ENCODE measurements around the gene BIVM.

BIVM gene

DNA sequence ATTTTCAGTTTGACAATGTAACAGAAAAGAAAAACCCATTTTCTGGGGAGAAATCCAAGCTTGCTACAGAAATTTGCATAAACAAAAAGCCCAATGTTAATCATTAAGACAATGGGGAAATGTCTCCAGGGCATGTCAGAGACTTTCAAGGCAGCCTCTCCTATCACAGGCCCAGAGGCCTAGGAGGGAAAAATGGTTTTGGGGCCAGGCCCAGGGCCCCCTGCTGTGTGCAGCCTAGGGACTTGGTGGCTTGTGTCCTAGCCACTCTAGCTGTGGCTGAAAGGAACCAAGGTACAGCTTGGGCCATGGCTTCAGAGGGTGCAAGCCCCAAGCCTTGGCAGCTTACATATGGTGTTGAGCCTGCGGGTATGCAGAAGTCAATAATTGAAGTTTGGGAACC, 17.3 kb upstream of the BIVM start:
- DNase-seq (ENCODE audit: low read depth, low spot score) = no peak
- H3K4me3 ChIP-seq (ENCODE audit: low read length) = no peak overlapping the region

DNA sequence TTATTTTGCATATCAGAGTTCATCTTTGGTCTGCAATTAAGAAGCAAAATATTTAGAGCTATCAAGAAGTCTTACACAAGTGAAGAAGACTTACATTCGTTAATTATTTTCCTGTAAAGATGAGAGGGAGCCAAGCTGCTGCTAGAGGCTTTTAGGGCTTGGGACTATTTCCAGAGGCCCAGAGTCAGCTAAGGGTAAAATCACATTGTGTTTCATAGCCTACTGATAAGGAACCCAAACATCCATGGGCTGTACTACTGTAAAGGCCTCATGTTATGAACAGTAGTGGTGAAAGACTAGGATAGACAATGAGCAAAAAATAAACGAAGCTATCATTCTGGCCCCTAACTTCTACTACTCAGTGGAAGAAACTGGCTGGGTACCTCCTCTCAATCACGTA, 14.4 kb upstream of the BIVM start:
- H3K4me3 ChIP-seq (ENCODE audit: low read length) = no peak overlapping the region
- no peak for DNase-seq (ENCODE audit: low read depth, low spot score)

DNA sequence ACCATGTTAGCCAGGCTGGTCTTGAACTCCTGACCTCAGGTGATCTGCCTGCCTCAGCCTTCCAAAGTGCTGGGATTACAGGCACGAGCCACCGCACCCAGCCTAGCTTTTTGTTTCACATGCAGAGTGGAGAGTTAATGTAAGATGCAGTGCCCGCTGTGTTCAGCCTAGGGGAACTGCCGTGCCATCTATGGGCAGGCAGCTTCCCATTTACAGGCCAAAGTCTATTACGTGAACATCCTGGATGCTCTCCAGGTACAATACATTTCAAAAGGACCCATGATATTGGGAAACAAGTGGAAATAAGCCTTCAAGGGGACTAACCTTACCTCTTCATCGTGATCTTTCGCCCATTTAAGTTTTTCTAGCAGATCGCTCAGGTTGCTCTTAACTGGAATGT, 10.2 kb upstream of the BIVM start:
- H3K4me3 ChIP-seq (ENCODE audit: low read length) = no peak overlapping the region
- DNase-seq (ENCODE audit: low read depth, low spot score) = no peak

DNA sequence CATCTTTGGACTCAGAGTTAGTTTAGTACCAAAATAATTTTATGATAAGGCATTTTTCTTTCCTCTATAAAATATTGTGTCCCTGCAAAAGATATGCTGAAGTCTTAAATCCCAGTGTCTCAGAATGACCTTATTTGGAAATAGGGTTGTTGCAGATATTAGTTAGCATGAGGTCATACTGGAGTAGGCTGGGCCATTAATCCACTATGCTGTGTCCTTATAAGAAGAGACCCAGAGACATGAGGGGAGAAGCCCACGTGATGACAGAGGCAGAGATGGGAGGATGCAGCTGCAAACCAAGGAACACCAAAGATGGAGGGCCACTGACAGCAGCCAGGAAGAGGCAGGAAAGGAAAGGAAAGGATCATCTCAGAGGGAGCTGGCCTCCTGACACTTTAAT, 6.5 kb upstream of the BIVM start:
- no peak overlapping the region for H3K4me3 ChIP-seq (ENCODE audit: low read length)
- DNase-seq (ENCODE audit: low read depth, low spot score) = no peak

DNA sequence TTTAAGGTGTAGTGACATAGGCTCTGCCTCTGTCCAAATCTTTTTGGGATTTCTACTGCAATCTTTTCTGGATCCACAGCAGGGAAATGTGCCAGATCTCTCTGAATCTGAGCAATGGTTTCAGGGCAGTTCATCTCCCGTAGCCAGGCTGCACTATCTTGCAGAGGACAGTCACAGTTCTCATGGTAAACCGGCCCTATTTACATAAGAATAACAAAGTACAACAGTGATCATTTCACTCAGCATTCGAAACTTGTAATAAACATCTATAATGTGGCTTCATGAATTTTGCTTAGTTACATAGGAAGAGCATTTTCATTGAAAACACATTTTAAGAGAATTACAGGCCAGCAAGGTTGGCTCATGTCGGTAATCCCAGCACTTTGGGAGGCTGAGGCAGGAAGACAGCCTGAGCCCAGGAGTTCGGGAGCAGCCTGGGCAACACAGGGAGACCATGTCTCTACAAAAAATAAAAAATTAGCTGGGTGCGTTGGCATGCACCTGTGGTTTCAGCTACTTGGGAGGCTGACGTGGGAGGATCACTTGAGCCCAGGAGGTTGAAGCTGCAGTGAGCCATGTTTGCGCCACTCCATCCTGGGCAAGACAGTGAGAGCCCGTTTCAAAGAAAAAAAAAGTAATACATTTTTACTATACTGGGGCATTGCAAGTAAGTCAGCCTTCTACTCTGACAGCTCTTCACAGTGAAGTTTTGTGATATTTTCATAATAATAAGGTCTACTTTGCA, 5.1 kb upstream of the BIVM start:
- no peak overlapping the region for H3K4me3 ChIP-seq (ENCODE audit: low read length)
- DNase-seq (ENCODE audit: low read depth, low spot score) = no peak

DNA sequence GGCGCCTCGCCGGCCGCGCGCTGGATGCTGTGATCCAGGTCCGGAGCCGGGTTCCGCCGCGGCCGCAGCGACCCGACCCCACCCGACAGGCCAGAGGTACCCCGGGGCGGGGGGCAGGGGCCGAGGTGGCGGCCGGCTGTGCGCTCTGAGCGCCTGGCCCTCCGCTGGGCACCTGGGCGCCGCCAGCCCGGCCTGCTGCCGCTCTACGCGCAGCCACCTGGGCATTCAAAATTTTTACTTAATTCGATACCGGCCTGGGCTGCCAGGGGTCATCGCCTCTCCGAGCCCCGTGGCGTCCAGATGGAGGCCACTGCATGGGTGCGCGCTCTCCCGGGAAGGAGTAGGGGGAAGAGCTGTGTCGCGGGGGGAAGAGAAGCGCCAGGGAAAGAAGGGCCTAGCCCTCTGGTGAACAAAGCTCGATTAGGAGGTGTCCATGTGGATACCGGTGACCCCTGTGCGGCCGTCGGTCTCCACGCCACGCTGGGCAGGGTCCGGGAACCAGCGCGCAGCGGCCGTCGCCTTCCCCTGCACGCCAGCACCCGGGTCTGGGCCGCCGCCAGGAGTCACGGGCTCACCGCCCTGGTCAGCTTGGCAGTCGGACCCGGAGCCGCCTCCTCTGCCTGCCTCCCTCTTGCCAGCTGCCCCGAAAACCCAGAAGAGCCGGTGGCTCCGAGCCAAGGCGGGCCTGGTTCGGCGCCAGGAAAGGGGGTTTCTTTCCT, 666 bp downstream of the BIVM start:
- DNase-seq (ENCODE audit: low read depth, low spot score) = no peak
- peak overlapping the region; percentile 81 for H3K4me3 ChIP-seq (ENCODE audit: low read length)

DNA sequence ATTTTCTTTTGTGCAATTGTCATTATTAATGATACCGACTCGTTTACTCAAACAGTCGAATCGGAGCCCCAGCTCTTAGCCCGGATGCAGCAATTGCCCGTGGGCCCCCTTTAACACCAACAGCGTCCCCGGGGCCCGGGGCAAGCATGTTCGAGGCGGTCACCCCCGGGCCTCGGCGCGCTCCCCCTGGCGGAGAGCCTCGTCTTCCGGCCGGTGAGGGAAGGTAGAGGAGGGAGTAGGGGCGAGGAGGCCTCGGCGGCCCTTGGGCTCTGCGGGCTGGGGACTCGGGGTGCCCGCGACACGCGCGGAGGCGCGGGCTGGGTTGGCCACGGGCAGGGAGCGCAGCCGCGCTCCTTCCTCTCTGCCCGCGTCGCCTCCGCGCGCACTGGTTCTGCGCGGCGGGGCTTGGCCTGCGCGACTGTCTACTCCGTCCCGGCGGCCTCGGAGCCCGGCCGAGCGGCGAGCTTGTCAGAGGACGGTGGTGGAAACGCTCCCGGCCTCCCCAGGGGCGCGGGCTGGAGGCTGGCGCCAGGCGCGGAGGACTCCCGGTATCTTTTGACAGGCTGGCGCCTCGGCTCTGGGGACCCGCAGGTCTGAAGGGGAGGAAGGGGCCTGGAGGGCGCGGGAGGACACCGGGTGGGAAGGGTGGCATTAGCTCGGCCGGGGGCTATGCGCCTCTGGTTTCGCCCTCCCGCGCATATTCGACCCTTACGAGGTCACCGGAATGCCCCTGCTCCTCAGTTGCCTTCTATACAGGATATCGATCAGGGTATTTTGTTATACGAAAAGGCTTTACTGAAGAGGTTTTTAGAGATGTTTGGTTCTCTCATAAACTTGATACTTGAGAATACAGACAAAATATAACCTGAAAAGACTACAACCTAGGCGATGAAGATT, 1.5 kb downstream of the BIVM start:
- H3K4me3 ChIP-seq (ENCODE audit: low read length) = peak overlapping the region; percentile 81
- peak; percentile 58 for DNase-seq (ENCODE audit: low read depth, low spot score)

DNA sequence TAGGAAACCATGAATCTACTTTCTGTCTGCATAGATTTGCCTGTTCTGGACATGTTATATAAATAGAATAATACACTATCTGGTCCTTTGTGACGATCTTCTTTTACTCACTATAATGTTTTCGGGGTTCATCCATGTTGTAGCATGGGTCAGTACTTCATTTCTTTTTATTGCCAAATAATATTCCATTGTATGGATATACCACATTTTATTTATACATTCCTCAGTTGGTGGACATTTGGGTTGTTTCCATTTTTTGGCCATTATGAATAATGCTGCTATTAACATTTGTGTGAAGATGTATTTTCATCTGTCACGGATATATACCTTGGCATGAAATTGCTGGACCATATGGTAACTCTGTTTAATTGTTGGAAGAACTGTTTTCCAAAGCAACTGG, 6.8 kb downstream of the BIVM start:
- no peak for DNase-seq (ENCODE audit: low read depth, low spot score)
- no peak overlapping the region for H3K4me3 ChIP-seq (ENCODE audit: low read length)

DNA sequence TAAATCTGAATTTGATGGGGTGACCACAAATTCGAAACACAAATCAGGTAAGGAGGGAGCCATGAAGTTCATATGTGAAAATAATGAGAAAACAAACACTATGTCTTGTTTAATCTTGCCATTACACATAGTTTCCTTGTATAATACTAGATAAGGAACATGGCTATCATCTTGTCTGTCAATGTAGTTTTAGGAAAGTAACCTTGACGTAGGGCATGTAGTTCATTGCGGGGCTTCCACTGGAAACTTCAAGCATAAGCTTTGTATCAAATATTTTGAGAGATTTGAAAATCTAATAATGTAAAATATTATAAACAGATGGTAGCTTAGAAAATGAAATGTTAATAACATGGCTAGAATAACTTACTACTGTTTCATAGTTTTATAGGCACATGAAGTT, 8.8 kb downstream of the BIVM start:
- no peak for DNase-seq (ENCODE audit: low read depth, low spot score)
- no peak overlapping the region for H3K4me3 ChIP-seq (ENCODE audit: low read length)

DNA sequence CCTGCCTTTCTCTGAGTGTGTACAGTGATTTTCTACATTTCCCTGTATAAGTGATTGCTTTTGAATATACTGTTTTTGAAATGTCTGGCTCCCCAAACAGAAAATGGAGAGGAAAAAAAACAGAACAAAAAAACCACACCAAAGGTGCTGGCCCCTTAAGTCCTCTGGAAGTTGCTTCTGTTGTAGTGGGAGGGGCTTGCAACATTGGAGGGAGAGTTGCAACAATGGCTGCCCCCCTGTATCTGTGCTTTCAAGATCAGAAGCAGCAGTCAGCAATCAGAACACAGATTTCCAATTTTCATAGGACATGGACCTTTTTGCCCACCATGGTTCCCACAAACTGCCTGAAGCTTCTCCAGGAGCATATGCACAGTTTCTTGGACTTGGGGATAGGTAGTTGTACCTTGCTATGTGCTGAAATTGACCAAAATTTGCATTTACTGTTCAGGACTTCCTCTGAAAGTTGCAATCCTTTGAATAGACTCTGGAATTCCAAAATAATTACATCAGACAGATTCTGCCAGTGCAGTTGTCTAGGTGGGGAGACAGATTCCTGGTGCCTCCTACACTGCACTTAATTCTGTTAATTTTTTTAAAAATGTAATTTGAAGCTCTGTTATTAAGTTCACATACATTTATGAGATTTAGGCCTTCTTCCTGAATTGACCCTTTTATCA, 13.8 kb downstream of the BIVM start:
- DNase-seq (ENCODE audit: low read depth, low spot score) = peak; percentile 81
- H3K4me3 ChIP-seq (ENCODE audit: low read length) = peak overlapping the region; percentile 38

DNA sequence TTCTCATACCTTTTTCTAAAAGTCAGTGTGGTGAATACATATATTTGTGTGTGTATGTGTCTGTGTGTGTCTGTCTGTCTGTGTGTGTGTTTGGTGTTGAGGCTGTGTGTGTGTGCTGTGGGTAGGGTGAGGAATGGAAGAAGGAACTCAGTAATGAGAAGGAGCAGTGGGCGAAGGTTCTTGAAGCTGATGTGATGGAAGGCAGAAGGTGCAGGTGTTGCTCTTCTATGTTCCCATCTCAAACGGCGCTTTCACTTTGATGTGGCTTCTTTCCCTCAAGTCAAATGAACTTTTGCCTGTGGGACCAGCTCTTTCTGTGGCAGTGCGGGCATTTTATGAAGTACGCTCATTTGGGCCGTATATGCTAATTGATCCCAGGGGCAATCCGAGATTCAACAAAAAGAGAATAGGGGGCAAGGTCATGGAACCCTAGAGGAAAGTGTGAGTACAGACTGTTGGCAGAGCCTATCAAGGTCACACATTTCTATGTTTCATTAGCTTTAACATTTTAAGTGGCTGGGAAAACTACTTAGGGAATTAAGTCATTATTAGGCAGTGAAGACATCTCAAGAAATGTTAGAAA, 15.2 kb downstream of the BIVM start:
- DNase-seq (ENCODE audit: low read depth, low spot score) = peak; percentile 89
- peak overlapping the region; percentile 29 for H3K4me3 ChIP-seq (ENCODE audit: low read length)

DNA sequence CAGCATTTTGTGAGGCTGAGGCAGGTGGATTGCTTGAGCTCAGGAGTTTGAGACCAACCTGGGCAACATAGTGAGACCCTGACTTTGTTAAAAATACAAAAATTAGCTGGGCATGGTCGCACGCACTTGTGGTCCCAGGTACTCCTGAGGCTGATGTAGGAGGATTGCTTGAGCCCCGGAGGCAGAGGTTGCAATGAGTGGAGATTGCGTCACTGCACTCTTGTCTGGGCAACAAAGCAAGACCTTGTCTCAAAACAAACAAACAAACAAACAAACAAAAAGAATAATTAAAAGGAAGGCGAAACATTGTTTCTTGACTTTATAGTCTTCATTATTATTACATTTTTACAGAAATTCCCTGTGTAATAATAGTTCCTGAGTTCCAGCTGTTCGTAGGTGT, 15.9 kb downstream of the BIVM start:
- no peak overlapping the region for H3K4me3 ChIP-seq (ENCODE audit: low read length)
- no peak for DNase-seq (ENCODE audit: low read depth, low spot score)

DNA sequence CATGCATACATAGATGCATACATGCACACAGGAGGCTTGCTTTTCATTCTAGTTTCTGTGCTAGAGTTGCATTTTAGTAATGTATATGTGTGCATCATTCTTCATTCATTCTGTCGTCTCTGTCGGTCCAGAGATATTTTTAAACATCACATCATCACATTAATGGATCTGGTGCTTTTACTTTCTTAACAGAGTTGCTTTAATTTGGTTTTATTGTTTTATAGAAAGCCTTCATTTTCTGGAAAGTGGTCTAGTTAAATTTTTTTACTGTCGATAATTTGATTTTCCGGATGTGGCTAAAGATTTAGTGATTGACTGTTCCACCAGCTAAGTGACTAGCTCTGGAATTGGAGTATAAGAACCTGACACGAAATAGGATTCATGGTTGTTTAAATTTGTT, 16.9 kb downstream of the BIVM start:
- no peak overlapping the region for H3K4me3 ChIP-seq (ENCODE audit: low read length)
- DNase-seq (ENCODE audit: low read depth, low spot score) = no peak

DNA sequence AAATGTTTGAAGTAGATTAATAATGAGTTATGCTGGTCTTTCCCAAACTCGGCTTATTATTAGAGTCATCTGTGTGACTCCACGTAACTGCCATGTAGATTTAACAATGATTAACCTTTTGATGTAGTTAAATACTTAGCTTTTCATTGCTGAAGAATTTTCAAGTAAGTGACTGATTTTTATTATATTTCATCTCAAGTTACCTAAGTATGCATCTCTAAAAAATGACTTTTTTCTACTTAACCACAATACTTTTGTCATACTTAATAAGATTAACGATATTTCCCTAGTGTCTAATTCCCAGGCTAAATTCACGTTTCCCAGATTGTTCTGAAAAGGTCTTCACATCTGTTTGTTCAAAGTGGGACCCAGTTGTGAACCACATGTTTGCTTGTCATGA, 17.8 kb downstream of the BIVM start:
- H3K4me3 ChIP-seq (ENCODE audit: low read length) = no peak overlapping the region
- no peak for DNase-seq (ENCODE audit: low read depth, low spot score)

DNA sequence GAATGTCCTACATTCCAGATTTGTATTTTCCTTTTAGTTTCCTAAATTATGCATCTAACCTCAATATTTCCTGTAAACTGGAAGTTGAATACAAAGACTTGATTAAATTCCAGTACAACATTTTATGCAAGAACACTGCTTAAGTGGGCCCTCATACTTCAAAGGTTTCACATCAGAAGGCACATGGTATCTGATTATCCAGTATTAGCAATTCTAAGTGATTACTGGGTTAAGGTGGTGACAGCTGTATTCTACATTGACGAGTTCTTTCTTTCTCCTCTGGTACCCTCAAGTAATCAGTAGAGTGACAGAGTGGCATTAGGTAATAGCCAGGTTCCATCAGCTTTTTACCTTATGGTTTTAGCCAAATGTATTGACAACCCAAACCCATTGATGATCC, 18.3 kb downstream of the BIVM start:
- no peak for DNase-seq (ENCODE audit: low read depth, low spot score)
- H3K4me3 ChIP-seq (ENCODE audit: low read length) = no peak overlapping the region

DNA sequence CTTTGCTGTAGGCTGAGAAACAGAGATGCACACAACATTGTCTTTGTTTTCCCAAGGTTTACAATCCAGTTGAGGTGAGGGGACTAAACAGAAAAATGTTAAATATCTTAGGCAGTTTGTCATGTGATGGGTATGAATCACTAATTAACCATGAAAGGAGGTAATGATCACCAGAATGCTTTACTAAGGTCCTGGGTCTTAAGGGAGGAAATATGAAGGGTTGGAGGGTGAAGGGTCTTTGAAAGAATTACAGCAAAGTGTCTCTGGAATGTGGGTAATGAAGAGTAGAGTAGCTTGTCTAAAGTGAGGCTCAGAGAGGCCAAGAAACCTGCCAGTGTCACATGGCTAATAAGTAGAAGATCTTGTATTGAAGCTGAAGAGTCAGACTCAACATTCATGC, 19.0 kb downstream of the BIVM start:
- no peak for DNase-seq (ENCODE audit: low read depth, low spot score)
- H3K4me3 ChIP-seq (ENCODE audit: low read length) = no peak overlapping the region

DNA sequence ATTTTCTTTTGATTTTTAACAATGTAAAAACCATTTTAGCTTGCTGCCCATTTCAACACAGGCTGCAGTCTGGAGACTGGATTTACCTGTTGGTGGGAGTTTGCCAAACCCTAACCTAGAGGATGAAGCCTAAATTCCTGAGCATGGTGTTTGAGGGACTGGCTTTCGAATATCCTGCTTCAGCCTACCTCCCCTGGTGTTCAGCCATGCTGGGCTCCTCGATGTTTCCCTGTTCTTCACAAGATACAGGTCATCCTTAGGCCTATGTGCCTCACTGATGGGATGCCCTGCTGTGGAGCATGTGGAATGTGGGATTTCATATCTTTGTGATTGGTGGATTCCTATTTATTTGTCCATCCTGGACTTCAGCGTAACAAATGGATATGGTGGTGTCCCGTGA, 26.5 kb downstream of the BIVM start:
- no peak for DNase-seq (ENCODE audit: low read depth, low spot score)
- no peak overlapping the region for H3K4me3 ChIP-seq (ENCODE audit: low read length)

DNA sequence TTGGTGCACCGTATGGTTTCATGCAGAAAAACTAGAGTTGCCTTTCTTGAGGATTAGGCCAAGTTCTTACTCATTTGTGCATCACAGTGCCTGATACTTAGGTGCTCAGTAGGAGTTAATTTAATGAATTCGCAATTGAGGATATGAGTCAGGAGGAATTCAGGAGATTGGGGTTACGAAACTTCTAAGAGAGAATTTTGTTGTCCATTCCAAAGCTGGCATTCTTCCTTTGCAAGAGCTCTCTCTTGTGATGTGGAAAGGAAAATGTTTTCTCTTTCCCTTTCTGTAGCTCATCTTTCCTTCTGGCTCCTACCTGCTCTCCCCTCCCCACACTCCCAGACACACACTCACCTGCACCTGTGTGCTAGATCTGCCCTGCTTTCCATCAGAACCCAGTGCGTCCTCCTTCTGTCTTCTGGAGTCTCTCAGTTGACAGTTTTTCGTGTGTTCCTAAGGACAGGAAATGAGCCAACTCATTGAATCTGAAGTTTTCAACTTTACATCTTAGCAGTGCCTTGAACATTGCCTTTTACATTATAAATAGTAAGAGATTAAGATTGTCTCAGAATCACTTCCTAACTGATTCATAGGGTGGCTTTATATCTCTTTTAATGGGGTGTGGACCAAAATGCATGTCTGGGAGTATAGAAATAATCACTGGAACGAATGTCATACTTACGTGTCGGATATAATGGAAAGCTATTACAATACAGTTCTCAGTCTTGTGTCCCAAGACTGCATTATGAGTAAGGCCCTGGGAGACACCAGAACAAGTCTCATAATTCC, 27.2 kb downstream of the BIVM start:
- no peak for DNase-seq (ENCODE audit: low read depth, low spot score)
- H3K4me3 ChIP-seq (ENCODE audit: low read length) = no peak overlapping the region
